ENCODE measurements around the gene TMOD2. TPM values are rescaled to one million over a fixed set of nuclear protein-coding genes. Genes with fewer than 3 reads are reported as not detected.

Gene TMOD2
- total and polyA plus RNA-seq, 2 experiments from 2014 or later: 3.0 to 5.9 TPM

DNA sequence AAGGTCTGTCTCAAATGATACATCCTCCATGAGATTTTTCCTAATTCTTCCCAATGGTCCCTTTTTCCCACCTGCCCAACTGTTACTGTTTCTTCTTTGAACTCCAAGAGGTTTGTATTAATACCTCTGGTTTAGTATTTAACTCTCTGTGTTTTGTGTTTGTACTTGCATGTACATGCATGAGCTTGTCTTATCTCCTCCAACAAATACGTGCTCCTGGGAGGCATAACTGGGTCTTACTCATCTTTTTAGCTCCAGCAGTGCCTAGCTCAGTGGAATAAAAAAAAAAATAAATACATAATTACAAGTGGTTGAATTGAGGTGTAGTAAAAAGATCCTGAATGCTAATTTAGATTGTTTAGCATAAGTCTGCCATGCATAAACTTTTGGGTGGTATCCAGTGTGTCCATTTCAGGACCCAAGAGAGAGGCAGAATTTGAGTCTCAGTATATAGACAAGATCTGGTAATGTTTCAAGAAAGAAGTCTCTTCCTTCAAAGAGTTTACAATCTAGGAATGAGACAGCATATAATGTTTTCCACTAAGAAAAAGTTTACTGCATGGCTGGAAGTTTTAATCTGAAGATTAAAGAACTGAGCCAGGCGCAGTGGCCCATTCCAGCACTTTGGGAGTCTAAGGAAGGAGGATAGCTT lies 12.2 kb upstream of the TMOD2 start:
- Histone ChIP-seq H3K36me3 (ENCODE audit: insufficient read depth) (no peaks in the 10 kb centered on the region), H3K27ac (ENCODE audit: low read depth) (no peak overlapping the region), H3K9me2 (ENCODE audit: insufficient read depth) (no peaks in the 10 kb centered on the region), H3K4me3 (no peak overlapping the region), H2AFZ (0 out of 2 replicates have a peak overlapping the region, but pooled peaks have one; percentile 19), H3K27me3 (ENCODE audit: insufficient read depth) (peaks cover 42% of the 10 kb centered on the region), H3K4me2 (no peak overlapping the region), H4K20me1 (replicated peaks; ENCODE audit: insufficient read depth) (no peaks in the 10 kb centered on the region), H3K79me2 (replicated peaks; ENCODE audit: insufficient read depth) (no peaks in the 10 kb centered on the region), H3F3A (replicated peaks; ENCODE audit: low read depth) (no peaks in the 10 kb centered on the region), H3K4me1 (ENCODE audit: insufficient read depth) (peaks cover 8% of the 10 kb centered on the region)
- TF ChIP-seq EZH2phosphoT487 (IDR thresholded peaks at IDR 0.05; ENCODE audit: unreplicated experiment) (no peak), STAT1 (IDR thresholded peaks at IDR 0.05; ENCODE audit: unreplicated experiment) (no peak), NANOG (IDR thresholded peaks at IDR 0.05; ENCODE audit: borderline replicate concordance) (no peak)
- TF ChIP-seq, protein P1, sequence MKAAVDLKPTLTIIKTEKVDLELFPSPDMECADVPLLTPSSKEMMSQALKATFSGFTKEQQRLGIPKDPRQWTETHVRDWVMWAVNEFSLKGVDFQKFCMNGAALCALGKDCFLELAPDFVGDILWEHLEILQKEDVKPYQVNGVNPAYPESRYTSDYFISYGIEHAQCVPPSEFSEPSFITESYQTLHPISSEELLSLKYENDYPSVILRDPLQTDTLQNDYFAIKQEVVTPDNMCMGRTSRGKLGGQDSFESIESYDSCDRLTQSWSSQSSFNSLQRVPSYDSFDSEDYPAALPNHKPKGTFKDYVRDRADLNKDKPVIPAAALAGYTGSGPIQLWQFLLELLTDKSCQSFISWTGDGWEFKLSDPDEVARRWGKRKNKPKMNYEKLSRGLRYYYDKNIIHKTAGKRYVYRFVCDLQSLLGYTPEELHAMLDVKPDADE (IDR thresholded peaks at IDR 0.05): no peak
- DNase-seq (ENCODE audit: low spot score) (no peak), ATAC-seq (no peak)
- no peaks in the 10 kb centered on the region; the same call in 2 of the 3 replicates for H3K36me3 Mint-ChIP-seq (ENCODE audit: low read depth)
- H3K9me3 Mint-ChIP-seq: no peaks in the 10 kb centered on the region; the same call in 2 of the 3 replicates
- no peak overlapping the region for H3K27ac Mint-ChIP-seq
- H3K27me3 Mint-ChIP-seq (ENCODE audit: insufficient read depth, low read depth, poor library complexity): peaks cover 22% of the 10 kb centered on the region
- peaks cover 12% of the 10 kb centered on the region for H3K4me1 Mint-ChIP-seq
- H3K4me3 Mint-ChIP-seq: no peak overlapping the region

DNA sequence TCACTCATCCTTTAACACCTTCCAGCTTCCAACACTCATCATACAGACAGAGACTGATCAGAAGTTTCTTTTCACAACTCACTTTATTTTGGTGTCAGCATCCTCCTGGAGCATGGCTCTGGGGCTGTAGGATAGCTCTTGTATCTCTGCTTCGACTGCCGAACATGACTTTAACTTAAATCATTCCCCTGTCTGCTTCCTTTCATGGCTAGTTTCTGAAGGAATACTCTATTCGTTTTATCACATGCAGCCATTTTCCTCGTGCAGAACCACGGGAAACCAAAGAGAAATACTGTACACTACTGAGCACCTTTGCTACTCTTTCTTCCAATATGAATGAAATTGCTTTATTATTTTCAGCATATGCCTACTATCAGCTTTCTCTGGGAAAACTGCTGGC lies 2.1 kb upstream of the TMOD2 start:
- peaks cover 38% of the 10 kb centered on the region for H3K27me3 Mint-ChIP-seq (ENCODE audit: insufficient read depth, low read depth, poor library complexity)
- no peak overlapping the region for H2AFZ ChIP-seq
- TF ChIP-seq ZNF331 (CRISPR knock-in tag; IDR thresholded peaks at IDR 0.05; ENCODE audit: low read depth): no peak
- TF ChIP-seq, protein P2, sequence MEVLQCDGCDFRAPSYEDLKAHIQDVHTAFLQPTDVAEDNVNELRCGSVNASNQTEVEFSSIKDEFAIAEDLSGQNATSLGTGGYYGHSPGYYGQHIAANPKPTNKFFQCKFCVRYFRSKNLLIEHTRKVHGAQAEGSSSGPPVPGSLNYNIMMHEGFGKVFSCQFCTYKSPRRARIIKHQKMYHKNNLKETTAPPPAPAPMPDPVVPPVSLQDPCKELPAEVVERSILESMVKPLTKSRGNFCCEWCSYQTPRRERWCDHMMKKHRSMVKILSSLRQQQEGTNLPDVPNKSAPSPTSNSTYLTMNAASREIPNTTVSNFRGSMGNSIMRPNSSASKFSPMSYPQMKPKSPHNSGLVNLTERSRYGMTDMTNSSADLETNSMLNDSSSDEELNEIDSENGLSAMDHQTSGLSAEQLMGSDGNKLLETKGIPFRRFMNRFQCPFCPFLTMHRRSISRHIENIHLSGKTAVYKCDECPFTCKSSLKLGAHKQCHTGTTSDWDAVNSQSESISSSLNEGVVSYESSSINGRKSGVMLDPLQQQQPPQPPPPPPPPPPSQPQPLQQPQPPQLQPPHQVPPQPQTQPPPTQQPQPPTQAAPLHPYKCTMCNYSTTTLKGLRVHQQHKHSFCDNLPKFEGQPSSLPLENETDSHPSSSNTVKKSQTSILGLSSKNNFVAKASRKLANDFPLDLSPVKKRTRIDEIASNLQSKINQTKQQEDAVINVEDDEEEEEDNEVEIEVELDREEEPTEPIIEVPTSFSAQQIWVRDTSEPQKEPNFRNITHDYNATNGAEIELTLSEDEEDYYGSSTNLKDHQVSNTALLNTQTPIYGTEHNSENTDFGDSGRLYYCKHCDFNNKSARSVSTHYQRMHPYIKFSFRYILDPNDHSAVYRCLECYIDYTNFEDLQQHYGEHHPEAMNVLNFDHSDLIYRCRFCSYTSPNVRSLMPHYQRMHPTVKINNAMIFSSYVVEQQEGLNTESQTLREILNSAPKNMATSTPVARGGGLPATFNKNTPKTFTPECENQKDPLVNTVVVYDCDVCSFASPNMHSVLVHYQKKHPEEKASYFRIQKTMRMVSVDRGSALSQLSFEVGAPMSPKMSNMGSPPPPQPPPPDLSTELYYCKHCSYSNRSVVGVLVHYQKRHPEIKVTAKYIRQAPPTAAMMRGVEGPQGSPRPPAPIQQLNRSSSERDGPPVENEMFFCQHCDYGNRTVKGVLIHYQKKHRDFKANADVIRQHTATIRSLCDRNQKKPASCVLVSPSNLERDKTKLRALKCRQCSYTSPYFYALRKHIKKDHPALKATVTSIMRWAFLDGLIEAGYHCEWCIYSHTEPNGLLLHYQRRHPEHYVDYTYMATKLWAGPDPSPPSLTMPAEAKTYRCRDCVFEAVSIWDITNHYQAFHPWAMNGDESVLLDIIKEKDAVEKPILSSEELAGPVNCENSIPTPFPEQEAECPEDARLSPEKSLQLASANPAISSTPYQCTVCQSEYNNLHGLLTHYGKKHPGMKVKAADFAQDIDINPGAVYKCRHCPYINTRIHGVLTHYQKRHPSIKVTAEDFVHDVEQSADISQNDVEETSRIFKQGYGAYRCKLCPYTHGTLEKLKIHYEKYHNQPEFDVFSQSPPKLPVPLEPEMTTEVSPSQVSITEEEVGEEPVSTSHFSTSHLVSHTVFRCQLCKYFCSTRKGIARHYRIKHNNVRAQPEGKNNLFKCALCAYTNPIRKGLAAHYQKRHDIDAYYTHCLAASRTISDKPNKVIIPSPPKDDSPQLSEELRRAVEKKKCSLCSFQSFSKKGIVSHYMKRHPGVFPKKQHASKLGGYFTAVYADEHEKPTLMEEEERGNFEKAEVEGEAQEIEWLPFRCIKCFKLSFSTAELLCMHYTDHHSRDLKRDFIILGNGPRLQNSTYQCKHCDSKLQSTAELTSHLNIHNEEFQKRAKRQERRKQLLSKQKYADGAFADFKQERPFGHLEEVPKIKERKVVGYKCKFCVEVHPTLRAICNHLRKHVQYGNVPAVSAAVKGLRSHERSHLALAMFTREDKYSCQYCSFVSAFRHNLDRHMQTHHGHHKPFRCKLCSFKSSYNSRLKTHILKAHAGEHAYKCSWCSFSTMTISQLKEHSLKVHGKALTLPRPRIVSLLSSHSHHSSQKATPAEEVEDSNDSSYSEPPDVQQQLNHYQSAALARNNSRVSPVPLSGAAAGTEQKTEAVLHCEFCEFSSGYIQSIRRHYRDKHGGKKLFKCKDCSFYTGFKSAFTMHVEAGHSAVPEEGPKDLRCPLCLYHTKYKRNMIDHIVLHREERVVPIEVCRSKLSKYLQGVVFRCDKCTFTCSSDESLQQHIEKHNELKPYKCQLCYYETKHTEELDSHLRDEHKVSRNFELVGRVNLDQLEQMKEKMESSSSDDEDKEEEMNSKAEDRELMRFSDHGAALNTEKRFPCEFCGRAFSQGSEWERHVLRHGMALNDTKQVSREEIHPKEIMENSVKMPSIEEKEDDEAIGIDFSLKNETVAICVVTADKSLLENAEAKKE (CRISPR knock-in tag; IDR thresholded peaks at IDR 0.05): no peak
- TF ChIP-seq, protein P3, sequence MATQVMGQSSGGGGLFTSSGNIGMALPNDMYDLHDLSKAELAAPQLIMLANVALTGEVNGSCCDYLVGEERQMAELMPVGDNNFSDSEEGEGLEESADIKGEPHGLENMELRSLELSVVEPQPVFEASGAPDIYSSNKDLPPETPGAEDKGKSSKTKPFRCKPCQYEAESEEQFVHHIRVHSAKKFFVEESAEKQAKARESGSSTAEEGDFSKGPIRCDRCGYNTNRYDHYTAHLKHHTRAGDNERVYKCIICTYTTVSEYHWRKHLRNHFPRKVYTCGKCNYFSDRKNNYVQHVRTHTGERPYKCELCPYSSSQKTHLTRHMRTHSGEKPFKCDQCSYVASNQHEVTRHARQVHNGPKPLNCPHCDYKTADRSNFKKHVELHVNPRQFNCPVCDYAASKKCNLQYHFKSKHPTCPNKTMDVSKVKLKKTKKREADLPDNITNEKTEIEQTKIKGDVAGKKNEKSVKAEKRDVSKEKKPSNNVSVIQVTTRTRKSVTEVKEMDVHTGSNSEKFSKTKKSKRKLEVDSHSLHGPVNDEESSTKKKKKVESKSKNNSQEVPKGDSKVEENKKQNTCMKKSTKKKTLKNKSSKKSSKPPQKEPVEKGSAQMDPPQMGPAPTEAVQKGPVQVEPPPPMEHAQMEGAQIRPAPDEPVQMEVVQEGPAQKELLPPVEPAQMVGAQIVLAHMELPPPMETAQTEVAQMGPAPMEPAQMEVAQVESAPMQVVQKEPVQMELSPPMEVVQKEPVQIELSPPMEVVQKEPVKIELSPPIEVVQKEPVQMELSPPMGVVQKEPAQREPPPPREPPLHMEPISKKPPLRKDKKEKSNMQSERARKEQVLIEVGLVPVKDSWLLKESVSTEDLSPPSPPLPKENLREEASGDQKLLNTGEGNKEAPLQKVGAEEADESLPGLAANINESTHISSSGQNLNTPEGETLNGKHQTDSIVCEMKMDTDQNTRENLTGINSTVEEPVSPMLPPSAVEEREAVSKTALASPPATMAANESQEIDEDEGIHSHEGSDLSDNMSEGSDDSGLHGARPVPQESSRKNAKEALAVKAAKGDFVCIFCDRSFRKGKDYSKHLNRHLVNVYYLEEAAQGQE (IDR thresholded peaks at IDR 0.05; ENCODE audit: unreplicated experiment): no peak
- TF ChIP-seq, protein P1 (IDR thresholded peaks at IDR 0.05): no peak

More for the DNA sequence above, 2.1 kb upstream of the TMOD2 start:
- Histone ChIP-seq H3K4me3 (no peak overlapping the region), H3K4me1 (ENCODE audit: insufficient read depth) (peaks cover 11% of the 10 kb centered on the region; the same call in 1 of the 2 replicates), H3F3A (replicated peaks; ENCODE audit: low read depth) (no peaks in the 10 kb centered on the region; the same call in 1 of the 2 replicates), H3K9me2 (ENCODE audit: insufficient read depth) (no peaks in the 10 kb centered on the region), H3K36me3 (ENCODE audit: insufficient read depth) (no peaks in the 10 kb centered on the region), H3K4me2 (no peak overlapping the region), H3K27me3 (ENCODE audit: insufficient read depth) (peaks cover 50% of the 10 kb centered on the region), H3K27ac (ENCODE audit: low read depth) (no peak overlapping the region), H3K79me2 (replicated peaks; ENCODE audit: insufficient read depth) (no peaks in the 10 kb centered on the region), H4K20me1 (replicated peaks; ENCODE audit: insufficient read depth) (peaks cover 4% of the 10 kb centered on the region; the same call in 1 of the 2 replicates)
- Mint-ChIP-seq H3K27ac (no peak overlapping the region), H3K9me3 (no peaks in the 10 kb centered on the region), H3K4me3 (no peak overlapping the region), H3K36me3 (ENCODE audit: low read depth) (no peaks in the 10 kb centered on the region), H3K4me1 (peaks cover 9% of the 10 kb centered on the region)
- DNase-seq (ENCODE audit: low spot score) (no peak), ATAC-seq (no peak)
